NCI-H510A (cell line): ENCODE data around the gene BRD3OS.
A peak's percentile ranks its signal among the peaks of the same experiment; 100 is the strongest.
"Not testable (repeated sequence)": the region's sequence is repeated elsewhere in the genome, so short reads cannot be mapped to it uniquely, and the experiment has no call there.

Experiments used
- DNase-seq: peaks from one replicate; lab custom pipeline; 2025; lab: John Stamatoyannopoulos, UW

Gene BRD3OS

DNA sequence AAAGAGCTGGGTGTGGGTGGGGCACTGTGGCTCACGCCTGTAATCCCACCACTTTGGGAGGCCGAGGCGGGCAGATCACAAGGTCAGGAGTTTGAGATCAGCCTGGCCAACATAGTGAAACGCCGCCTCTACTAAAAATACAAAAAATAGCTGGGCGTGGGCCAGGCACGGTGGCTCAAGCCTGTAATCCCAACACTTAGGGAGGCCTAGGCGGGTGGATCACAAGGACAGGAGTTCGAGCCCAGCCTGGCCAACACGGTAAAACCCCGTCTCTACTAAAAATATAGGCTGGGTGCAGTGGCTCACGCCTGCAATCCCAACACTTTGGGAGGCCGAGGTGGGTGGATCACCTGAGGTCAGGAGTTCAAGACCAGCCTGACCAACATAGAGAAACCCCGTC is 36.5 kb upstream of the BRD3OS start:
- not testable (repeated sequence) for DNase-seq

DNA sequence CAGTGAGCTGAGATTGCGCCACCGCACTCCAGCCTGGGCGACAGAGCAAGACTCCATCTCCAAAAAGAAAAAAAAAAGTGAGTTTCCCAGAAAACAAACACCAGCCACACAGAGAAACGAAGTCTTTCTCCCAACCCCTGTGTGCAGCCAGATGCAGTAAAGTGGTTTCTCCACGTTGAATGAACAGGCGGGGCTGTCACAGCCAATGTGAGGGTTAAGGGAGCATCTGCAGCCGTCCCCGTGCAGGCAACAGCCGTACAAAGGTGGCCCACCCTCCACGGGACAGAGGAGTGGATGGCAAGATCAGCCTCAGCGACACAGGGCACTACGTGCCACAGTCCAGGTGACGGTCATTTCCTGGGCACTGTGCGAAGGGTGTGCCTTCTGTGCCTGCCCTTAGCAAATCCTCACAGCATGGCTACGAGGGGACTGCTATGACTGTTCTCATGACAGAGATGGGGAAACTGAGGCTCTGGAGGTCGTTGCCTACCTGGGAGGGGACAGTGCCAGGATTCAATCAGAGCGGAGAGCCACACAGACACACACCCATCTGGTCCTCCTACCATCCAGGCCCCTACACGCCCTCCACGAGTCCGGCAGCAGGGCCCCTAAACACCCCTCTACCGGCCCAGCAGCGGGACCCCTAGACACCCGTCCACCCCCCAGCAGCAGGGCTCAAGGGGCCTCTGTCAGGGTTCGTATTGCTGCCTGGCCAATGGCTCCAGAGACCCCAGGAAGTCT is 35.5 kb upstream of the BRD3OS start:
- no peak for DNase-seq

DNA sequence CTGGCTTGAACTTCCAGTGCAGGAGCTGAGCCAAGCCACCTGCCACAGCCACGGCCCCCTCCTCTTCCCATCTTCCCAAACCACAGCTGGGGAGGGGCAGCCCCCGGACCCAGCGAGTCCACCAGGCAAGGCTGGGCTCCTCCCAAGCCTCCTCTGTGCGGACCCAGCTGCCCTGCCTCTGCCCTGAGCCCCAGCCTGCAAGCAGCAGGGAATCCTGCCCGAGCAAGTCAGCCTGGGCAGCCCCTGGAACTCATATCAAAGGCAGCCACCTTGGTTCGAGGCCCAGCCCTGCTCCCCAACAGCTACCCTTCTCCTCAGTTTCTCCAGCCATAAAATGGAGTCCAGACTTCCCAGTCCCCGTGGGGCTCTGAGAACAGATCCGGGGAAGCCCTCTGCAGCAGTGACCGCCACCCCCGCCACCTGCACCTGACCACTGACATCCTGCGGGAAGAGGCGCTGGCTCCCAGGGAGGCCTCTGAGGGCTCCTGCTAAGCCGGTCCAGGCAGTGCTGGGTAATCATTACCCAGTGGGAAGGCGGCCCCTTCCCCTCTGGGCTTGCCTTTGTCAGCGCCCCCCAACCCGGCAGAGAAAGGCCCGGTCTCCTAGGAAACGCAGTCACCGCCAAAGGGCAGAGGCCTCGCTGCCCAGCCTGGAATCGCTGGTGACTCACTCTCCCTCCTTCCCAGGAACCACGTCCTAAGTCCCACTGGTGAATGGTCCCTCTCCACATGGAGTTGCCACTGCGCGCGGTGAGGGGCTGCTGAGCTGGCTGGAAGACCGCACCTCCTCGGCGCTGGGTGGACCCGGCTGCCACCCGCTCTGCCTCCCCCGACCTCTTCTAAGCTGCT is 34.7 kb upstream of the BRD3OS start:
- DNase-seq, result no peak

DNA sequence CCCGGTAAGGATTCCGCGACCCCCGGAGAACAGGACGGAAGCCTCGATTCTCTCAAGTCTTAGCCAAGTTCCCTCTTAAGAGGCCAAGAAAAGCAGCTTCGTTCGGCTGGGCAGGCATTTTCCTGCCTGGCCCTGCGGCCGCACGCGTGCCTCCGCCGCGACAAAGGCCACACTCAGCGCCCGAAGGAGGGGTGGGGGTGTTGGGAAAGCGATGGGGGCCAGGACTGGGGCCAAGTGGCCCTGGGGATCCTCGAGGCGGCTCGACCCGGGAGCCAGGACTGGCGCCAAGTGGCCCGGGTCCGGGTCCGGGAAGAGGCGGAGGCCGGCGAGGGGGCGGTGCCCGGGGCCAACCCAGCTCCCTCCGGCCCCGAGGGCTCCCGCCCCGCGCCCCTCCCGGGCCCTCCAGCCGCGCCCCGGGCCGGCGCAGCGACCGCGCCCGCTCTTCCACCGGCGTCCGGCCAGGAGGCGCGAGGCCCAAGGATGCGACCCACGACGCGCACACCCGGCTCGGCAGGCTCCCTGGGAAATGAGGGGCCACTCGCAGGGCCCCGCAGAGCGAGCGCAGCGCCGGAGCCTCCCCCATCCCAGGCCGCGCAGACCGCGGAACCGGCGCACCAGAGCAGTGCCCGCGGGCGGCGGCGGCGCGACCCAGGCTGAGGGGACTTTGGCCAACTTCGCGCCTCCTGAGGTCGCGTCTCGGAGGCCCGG is 33.9 kb upstream of the BRD3OS start:
- DNase-seq, result no peak

DNA sequence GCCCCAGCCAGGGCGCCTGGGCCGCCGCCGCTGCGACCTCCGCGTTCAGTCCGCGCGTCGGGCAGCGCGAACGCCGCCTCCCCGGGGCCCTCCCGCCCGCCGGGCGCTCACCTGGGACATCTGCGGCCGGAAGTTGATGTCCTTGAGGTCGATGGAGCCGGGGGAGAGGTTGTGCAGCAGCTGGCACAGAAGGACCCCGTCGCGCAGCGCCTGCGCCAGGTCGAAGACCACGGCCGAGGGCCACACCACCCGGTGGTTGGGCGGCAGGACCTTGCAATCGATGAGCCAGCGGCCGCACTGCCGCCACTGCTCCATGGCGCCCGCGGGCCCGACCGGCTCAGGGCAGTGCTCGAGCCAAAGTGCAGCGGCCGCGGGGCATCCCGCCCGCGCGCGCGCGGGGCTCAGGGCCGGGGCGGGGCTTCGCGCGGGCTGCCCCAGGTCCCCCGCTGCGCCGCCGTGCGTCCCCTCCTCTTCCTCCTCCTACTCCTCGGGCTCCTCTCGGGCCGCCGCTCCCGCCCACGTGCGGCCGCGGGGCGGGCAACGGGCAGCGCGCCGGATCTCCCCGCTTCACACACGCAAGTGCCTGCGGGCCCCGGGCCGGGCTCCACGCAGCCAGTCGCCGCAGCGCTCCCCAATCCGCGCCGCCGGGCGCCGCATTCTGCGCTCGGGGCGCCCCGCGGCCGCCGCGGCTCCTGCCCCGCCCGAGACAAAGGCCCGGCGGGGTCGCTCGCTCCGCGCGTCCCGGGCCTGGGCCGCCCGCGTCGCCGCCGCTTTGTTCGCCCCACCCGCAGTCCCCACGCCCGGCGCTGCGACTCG is 33.1 kb upstream of the BRD3OS start, which contains the start of gene VAV2:
Gene VAV2 (minus strand): TSS at position 361 of the 816 bp plus-strand sequence. CDS start 46 bp downstream, at position 315.
- peak; percentile 56 for DNase-seq

DNA sequence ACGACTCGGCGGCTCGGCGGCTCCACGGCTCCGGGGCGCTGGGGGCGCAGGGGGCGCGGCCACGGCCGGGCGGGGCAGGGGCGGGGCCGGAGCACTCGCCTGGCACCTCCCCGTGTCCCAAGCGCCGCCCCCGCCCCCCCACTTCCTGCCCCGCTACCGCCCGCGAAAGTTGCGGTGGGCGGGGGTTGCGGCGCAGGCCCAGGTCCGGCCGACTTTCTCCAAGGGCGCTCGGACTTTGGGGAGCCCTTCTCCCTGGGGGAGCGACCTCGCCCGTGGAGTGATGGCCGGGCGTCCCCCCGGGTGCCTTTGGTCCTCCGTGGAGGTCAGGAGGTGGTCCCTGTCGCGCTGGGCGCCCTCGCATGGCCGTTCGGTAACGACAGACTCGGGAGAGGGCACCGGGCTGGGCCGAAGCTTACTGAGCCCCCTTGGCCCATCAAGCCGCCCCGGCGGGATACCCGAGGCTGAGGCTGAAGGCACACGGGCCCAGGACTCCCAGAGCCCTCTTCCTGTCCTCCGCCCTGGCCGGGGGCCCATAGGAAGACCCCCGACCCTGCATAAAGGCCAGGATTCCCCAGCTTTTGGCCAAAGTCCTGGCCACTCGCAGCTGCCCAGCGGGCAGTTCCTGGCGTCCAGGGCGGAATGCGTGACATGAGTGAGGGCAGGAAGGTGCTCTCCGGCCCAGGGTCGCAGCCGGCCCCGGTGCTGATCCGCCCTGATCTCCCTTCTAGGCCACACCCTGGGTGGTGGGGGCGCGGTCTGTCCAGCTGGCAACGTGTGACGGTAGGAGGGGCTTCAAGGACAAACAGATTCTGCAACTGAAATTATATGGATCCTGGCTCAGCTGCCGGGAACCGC is 32.3 kb upstream of the BRD3OS start:
- peak; percentile 74 for DNase-seq

DNA sequence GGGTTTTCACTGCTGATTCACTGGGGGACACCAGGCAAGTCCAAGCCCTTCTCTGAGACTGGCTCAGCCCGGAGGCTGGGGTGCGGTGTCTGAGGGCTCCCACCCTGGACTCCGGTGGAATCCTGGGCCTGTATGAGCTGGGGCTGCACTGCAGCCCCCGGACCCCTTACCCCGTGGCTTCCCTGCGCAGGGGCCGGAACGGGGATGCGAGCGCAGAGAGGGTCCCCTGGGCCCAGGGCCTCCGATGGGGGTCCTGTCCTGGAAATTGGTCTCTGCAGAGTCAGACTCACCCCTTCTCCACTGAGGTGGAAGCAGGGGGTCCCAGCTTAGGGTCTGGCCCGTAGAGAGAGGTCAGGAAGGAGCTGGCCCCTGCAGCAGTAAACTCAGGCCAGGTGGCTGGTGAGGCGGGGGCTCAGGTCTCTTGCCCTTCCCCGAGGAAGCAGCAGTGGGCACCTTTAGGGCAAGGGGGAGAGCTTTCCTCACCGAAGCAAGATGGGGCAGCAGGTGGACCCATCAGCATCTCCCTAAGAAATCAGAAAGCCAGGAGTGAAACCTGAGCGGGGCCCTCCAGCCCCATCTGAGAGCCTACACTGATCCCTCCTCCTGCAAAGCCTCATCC is 31.5 kb upstream of the BRD3OS start:
- no peak for DNase-seq

DNA sequence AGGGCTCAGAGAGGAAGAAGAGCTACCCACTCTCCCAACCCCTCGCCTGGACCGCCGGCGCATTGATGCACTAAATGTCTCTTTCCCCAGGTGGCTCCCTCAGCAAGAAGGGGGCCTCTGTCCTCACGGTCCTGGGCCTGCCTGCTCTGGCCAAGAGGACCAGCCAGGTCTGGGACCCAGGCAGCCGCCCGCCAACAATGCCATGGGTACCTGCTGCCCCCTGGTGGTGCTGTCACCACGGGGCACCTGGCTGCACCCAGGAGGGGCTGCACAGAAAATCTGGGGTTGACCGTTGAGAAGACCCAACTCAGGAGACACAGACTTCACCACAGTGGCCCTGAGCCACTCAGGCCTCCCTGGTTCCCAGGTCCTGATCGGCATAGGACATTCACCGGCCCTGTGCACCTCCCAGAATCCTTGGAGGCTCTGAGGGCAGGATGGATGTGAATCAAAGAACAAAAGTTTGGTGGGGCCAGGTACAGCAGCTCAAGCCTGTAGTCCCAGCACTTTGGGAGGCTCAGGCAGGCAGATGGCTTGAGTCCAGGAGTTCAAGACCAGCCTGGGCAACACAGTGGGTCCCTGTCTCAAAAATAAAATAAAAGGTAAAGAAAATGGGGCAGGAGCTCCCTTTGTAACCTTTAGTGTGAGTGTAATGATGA is 30.8 kb upstream of the BRD3OS start:
- no peak for DNase-seq

DNA sequence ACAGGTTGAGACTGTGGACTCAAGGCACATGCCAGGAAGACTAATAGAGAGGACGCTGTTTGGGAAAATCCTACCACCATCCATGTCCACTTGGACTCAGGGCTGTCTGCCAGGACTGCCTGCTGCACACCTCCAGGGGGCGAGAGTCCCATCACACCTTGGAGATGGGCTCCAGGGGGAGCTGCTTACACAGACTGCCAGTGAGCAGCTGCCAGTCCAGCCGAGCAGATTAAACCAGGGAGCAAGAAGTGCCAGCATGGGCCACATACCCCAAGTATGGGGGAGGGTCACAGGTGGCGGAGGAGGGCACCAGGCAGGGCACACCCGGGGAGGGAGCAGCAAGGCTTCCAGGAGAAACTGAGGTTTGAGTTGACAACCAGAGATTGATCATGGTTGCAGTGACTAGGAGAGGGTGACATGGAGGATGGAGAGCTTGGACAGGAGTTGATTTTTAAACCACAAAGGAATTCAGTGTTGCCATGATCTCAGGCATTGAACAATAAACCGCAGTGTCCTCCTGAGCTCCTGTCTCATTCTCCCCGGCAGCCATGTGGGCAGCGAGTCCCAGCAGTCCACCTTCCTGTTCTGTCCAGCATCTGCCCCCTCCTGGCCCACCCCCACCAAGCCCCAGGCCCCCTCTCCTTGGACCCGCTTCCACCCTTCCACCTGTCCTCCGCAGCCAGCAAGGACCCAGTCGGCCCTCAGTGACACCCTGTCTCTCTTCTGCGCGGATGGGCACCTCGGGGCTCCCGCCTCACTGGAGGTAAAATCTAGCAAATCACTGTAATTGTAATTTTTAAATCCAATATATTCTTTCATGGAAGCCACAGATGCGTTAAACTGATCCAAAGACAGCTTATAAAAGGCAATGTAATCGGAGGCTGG is 30.0 kb upstream of the BRD3OS start:
- DNase-seq, result no peak

DNA sequence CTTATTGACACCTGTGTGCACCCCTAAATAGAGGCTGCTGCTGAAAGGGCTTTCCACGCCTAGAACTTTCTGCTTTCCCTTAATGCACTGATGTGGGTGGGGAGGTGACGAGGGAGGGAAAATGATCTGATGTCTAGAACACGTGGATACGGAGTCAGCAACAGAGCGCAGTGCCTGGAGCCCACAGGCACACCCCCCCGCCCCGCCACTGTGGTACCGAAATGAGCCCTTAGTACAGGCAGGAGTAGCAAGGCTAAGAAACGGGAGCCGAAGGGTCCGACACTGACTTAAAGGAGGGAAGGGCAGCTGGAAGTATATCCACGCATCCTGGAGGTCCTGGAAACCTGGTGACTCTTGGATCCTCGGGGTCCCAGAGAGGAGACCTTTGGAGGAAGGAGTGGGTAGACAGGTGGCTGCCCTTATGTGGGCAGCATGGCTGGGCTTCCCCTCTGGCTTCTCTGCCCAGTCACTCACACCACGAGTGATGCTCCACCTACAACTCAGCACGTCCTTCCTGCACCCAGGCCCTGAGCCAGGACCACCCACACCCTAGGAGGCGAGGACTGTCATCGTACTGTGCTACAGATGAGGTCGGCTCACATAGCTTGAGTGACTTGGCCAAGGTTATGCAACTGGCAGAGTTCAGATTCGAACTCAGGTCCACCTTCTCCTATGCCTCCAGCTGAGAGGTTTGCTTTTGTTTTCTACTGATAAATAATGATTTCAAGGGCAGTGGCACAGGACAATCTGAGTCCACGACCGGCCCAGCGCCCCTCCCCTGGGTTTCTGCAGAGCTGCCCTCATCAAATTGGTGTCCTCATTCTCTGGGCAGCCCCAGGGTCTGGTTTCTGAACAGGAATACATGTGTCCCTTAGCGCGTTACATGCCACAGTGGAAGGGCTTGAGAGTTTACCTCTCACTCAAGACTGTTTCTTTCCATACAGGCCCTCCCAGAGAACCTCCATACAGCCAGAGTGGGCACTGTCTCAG is 28.5 kb upstream of the BRD3OS start:
- DNase-seq, result no peak

DNA sequence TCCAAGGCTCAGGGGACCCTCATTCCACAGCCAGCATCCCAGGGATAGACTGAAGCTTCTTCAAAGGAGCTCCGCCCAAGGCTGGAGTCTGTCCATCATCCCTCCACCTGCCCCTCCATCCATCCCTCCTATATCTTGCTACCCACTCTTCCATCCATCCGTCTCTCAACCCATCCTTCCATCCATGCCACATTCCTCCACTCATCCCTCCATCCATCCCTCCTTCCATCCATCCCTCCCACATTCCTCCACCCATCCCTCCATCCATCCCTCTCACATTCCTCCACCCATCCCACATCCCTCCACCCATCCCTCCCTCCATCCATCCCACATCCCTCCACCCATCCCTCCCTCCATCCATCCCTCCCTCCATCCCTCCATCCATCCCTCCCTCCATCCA is 27.7 kb upstream of the BRD3OS start:
- DNase-seq, result no peak

DNA sequence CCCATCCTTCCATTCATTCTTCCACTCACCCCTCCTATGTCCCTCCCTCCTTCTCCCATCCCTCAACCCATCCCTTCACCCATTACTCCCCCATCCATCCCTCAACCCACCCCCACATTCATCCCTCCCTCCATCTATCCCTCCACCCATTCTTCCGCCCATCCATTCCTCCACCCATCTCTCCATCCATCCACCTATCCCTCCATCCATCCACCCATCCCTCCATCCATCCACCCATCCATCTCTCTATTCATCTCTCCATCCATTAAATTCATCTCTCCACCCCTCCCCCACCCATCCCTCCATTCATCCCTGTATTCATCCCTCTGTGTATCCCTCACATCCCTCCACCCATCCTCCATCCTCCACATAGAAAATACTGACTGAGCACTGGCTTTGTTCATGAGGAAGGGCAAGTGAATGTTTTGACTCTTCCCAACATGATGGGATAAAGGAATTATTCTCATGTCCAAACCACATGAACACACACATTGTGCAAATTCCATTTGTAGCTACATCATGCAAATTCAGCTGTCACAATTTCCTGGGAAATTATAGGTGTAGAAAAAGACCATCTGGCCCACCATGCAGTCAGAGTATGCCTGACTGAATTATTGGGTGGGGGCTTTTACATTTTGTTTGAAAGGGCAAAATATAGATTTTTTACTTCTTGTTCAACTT is 26.2 kb upstream of the BRD3OS start:
- DNase-seq, result no peak

DNA sequence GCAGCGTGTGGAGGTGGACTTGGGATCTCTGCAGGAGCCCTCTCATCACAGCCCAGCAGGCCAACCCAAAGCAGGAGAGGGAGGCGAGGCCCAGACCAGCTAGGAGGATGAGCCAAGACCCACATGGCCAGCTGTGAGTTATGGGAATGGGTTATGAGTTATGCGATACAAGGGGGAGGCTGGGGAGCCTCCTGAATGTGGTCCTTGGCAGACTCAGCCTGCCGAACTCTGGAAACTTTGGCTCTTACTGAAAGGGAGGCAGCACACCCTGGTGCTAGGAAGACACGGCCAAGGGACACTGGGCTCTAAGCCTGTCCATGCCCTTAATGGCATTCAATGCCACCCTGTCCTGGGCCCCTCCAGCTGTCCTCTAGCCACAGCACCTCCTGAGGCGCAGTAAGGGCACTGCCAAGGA is 25.4 kb upstream of the BRD3OS start:
- no peak for DNase-seq

DNA sequence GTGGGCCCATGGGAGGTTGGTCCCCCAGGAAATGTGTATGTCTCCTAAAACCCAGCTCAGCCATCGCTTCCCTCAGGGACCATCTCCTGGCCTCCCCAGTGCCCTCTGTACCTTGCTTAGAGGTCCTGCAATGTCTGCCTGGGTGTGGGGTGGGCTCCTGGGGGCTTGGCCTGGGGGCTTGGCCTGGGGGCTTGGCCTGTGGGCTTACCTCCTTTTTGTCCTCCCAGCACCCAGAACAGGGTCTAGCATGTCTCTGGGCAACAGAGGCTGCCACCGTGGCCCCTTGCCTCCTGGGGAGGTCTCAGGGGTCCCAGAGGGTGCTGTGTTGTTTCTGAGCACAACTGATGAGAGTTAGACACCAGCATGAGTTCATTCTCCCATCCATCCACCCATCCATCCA is 22.5 kb upstream of the BRD3OS start:
- DNase-seq, result no peak

DNA sequence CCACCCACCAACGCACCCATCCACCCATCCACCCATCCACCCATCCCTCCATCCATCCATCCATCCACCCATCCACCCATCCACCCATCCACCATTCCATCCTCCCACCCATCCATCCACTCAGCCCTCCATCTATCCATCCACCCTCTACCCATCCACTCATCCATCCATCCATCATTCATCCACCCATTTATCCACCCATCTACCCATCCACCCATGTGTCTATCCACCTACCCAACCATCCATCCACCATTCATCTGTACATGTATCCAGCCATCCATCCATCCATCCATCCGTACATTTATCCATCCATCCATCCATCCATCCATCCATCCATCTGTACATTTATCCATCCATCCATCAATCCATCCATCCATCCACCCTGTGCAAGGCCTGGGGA is 22.0 kb upstream of the BRD3OS start:
- DNase-seq, result no peak

DNA sequence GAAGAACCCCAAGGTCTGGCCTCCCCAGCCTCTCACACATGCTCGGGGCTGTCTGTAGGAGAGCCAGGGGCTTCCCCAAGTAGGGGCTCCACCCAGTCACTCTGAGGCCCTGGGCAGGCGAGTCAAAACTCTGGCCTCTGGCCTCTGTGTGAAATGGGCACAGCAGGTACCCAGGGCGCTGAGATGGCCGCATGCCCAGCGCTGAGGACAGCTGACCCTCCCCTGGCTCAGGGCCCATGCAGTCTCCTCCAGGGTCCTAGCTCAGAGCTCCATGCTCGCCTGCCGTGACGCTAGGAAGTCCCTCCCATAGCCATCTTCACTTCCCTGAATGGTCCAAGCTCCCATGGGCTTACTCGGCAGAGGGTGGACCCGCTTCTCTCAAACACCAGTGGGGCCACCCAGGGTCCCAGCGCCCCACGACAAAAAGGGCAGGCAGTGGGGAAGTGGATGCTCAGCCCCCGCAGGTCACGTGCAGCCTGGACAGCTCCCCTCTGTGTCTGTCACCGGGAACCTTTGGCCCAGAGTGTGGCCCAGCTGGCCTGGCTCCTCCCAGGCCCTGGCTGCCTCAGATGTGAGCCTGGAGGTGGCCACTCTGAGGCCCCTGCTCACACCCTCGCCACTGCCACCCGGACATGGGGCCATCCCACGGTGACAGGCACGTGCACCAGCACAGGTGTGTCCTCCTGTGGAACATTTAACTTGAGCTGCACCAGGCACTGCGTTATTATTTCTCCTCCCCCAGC is 21.0 kb upstream of the BRD3OS start:
- DNase-seq, result no peak
